ENCODE results near the gene KSR1. TPM values are rescaled to one million over a fixed set of nuclear protein-coding genes. Genes with fewer than 3 reads are reported as not detected.

The KSR1 gene
- total and polyA plus RNA-seq, 2 of the 8 experiments (the other 6 are each of a cell fraction or from before 2014, with no cell fraction given) = 14.1 to 34.7 TPM

GRCh38 chr17:27601975-27602302 lies 145.7 kb downstream of the KSR1 start:
- TF ChIP-seq ASH2L (IDR thresholded peaks at IDR 0.05; ENCODE audit: low read length) (no peak), EGR1 (IDR thresholded peaks at IDR 0.05; ENCODE audit: borderline replicate concordance, low read depth, low read length) (no peak), FOSL1 (IDR thresholded peaks at IDR 0.05; ENCODE audit: insufficient read depth, low read depth, low read length) (no peak), BRCA1 (IDR thresholded peaks at IDR 0.05; ENCODE audit: low read depth, low read length) (no peak), SP1 (IDR thresholded peaks at IDR 0.05; ENCODE audit: low read depth, low read length) (no peak), RFX5 (IDR thresholded peaks at IDR 0.05; ENCODE audit: borderline replicate concordance, low read depth, low read length) (no peak), SP2 (IDR thresholded peaks at IDR 0.05; ENCODE audit: low read length) (no peak), ZNF274 (IDR thresholded peaks at IDR 0.05; ENCODE audit: borderline replicate concordance, extremely low read depth, low read length) (no peak), TAF7 (optimal IDR thresholded peaks at IDR 0.05; ENCODE audit: borderline replicate concordance, low read depth, low read length) (no peak), KDM4A (IDR thresholded peaks at IDR 0.05; ENCODE audit: low read depth, low read length, severe bottlenecking) (no peak), KDM5A (IDR thresholded peaks at IDR 0.05; ENCODE audit: low read length) (no peak), HDAC2 (IDR thresholded peaks at IDR 0.05; ENCODE audit: borderline replicate concordance in 1 of 2, low read depth in 2 of 2, low read length in 2 of 2) (no peak), SIX5 (IDR thresholded peaks at IDR 0.05; ENCODE audit: low read depth, low read length) (no peak), PHF8 (conservative IDR thresholded peaks at IDR 0.05; ENCODE audit: low read depth, low read length) (no peak)
- Histone ChIP-seq H2BK15ac (ENCODE audit: low read length) (no peak overlapping the region), H3K4me1 (replicated peaks in 1 of 4; ENCODE audit: control insufficient read depth in 3 of 4, insufficient read depth in 4 of 4, low read length in 3 of 4) (no peaks in the 10 kb centered on the region; a peak in 1 of 7 replicates), H3K36me3 (ENCODE audit: control insufficient read depth in 2 of 4, insufficient read depth in 4 of 4, low read length in 3 of 4) (peaks cover 0 to 4% (median 1%) of the 10 kb centered on the region in 4 experiments; a peak in 3 of 8 replicates), H4K91ac (replicated peaks; ENCODE audit: insufficient read length, low read length) (no peak overlapping the region), H3K79me2 (ENCODE audit: control insufficient read depth in 1 of 2, insufficient read depth in 2 of 2, low read length in 2 of 2) (no peaks in the 10 kb centered on the region), H4K20me1 (replicated peaks in 1 of 2; ENCODE audit: control insufficient read depth in 1 of 2, insufficient read depth in 2 of 2, low read length in 2 of 2) (peaks cover 0 to 3% of the 10 kb centered on the region in 2 experiments), H2BK5ac (ENCODE audit: low read depth, low read length) (no peak overlapping the region), H3K4me2 (ENCODE audit: insufficient read depth in 1 of 2, low read depth in 2 of 2, low read length in 2 of 2) (no peak overlapping the region), H3K23ac (ENCODE audit: insufficient read length) (no peak overlapping the region), H3K9ac (replicated peaks in 1 of 4; ENCODE audit: extremely low read depth in 1 of 4, low read depth in 3 of 4, low read length in 3 of 4) (no peak overlapping the region), H4K8ac (ENCODE audit: extremely low read depth, insufficient read depth, low read length) (no peak overlapping the region), H3K79me1 (ENCODE audit: low read depth, low read length) (no peaks in the 10 kb centered on the region), H3K27ac (ENCODE audit: low read depth, low read length) (no peak overlapping the region), H2BK12ac (ENCODE audit: low read depth, low read length) (no peak overlapping the region), H2AFZ (ENCODE audit: low read length) (no peak overlapping the region), H2BK120ac (replicated peaks; ENCODE audit: low read depth, low read length) (no peak overlapping the region), H3K4ac (replicated peaks; ENCODE audit: insufficient read length, low read depth, low read length) (no peak overlapping the region), H2AK5ac (ENCODE audit: low read depth, low read length) (no peak overlapping the region), H3K56ac (replicated peaks; ENCODE audit: insufficient read length, low read depth, low read length) (no peak overlapping the region), H3K4me3 (ENCODE audit: extremely low read depth in 1 of 4, insufficient read depth in 2 of 4, low read depth in 3 of 4, low read length in 4 of 4) (no peak overlapping the region), H3K27me3 (replicated peaks in 1 of 4; ENCODE audit: control insufficient read depth in 3 of 4, extremely low read depth in 1 of 4, insufficient read depth in 3 of 4, low read length in 3 of 4) (no peaks in the 10 kb centered on the region), H2BK20ac (ENCODE audit: low read length) (no peak overlapping the region), H3K14ac (ENCODE audit: insufficient read length) (no peak overlapping the region), H4K5ac (ENCODE audit: insufficient read length, low read depth, low read length) (no peak overlapping the region), H3K18ac (ENCODE audit: extremely low read depth, low read length) (no peak overlapping the region), H3K9me3 (ENCODE audit: insufficient read depth in 2 of 2, low read depth in 1 of 2, low read length in 1 of 2) (no peaks in the 10 kb centered on the region), H3K23me2 (ENCODE audit: low read depth, low read length) (no peaks in the 10 kb centered on the region)
- DNase-seq (ENCODE audit: low read depth in 1 of 2, low spot score in 2 of 2) (no peak), FAIRE-seq (no peak)
- CTCF ChIA-PET (ENCODE audit: partially characterized antibody) = interaction anchor here (0.5 to 13.1 kb wide), 41 partner anchors 12 to 357 kb away, joined by 3 to 305 read pairs (median 6); partner anchors contain the start of gene KSR1
- whole genome bisulfite sequencing, 2 experiments (ENCODE audit: extremely low coverage in 1 of 2, insufficient coverage in 1 of 2, insufficient read length in 1 of 2, insufficient replicate concordance in 2 of 2, low coverage in 1 of 2, low lambda C conversion rate in 2 of 2, missing lambda C conversion rate in 1 of 2) = 90% methylated on average over 2 of the region's 2 CpGs; no CpG with 5 or more reads in 1 of the 2 experiments
- POLR2A ChIA-PET (ENCODE audit: partially characterized antibody) = no interaction called here

All from H1 (cell line).